ENCODE measurements around the gene CHPF.

The CHPF gene

DNA sequence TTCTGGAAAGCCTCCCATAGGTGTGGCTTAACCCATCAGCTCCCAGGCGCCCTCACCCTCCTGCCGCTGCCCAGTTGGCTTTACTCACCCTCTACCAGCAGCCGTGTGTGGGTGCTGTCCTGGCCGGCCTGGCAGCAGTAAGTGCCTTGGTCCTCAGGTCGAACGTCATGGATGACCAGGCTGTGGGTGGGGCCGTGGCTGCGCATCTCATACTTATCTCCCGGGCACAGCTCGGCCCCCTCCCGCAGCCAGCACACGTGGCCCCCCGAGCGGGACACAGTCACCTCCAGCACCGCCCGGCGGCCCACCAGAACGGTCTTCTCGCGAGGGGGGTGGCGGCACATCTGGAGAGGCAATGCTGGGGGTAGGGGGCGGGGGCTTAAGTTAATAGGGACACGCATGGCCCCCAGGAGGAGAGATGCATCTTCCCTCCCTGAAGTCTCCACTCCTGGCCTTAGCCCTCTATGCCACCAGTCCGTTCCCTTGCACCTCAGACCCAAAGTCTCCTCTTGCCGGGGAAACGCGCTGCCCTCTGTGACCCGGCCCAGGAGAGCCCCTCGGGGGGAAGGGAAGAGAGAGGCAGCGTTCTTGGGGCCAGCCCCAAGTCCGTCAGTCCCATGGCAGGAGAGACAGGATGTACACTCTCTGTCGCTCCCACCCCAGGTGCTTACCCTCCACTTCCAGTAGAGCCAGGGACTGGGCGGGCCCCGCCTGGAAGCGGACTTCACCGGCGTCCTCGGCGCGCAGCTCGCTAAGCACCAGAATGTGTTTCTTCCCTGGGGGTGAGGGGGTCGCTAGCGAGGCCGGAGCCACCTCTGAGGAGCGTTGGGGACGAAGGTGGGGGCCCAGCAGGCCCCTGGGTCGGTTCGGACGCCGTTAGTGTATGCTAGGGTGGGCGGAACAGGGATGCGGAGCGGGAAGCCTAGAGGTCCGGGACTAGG lies 8.1 kb upstream of the CHPF start:
- TF ChIP-seq, protein P1, sequence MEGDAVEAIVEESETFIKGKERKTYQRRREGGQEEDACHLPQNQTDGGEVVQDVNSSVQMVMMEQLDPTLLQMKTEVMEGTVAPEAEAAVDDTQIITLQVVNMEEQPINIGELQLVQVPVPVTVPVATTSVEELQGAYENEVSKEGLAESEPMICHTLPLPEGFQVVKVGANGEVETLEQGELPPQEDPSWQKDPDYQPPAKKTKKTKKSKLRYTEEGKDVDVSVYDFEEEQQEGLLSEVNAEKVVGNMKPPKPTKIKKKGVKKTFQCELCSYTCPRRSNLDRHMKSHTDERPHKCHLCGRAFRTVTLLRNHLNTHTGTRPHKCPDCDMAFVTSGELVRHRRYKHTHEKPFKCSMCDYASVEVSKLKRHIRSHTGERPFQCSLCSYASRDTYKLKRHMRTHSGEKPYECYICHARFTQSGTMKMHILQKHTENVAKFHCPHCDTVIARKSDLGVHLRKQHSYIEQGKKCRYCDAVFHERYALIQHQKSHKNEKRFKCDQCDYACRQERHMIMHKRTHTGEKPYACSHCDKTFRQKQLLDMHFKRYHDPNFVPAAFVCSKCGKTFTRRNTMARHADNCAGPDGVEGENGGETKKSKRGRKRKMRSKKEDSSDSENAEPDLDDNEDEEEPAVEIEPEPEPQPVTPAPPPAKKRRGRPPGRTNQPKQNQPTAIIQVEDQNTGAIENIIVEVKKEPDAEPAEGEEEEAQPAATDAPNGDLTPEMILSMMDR (IDR thresholded peaks at IDR 0.05; ENCODE audit: low read depth, low read length), result no peak
- peak; percentile 5 to 60 for DNase-seq (ENCODE audit: low read depth in 2 of 2)
- H3K4me3 ChIP-seq (replicated peaks in 1 of 2; ENCODE audit: low read depth in 2 of 2, low read length in 2 of 2), result peak overlapping the region; percentile 57 to 69

DNA sequence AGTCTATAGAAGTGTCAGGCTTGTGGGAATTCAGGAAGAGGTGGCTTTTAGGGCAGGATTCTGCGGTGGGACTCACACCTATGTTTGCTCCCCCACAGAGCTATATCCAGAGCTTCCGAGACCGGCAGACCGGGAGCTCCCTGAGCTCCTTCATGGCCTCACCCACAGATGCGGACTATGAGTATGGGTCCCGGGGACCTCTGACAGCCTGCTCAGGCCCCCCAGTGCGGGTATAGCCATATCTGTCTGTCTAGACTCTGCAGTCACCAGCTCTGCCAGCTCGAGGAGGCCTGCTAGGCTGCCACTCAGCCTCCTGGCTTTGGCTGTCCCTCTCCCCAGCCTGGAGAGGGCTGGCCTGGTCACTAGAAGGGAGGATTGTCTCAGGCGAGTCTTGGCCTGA lies 6.0 kb upstream of the CHPF start:
- DNase-seq (ENCODE audit: low read depth in 2 of 2), result no peak
- no peak overlapping the region for H3K4me3 ChIP-seq (replicated peaks in 1 of 2; ENCODE audit: low read depth in 2 of 2, low read length in 2 of 2)
- TF ChIP-seq, protein P1 (IDR thresholded peaks at IDR 0.05; ENCODE audit: low read depth, low read length), result no peak

DNA sequence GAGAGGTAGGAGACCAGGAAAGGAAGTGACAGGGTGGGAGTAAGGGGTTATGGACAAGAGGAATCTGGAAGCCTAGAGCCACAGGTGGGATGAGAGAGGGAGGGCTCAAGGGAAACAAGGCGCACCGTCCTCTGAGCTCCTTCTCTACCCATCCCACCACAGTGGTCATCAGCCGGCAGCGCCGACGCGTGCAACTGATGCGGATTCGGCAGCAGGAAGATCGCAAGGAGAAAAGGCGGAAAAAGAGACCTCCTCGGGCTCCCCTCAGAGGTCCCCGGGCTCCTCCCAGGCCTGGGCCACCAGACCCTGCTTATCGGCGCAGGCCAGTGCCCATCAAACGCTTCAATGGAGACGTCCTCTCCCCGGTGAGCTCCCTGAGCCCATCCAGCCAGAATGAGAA lies 5.4 kb upstream of the CHPF start:
- TF ChIP-seq, protein P1 (IDR thresholded peaks at IDR 0.05; ENCODE audit: low read depth, low read length), result no peak
- no peak overlapping the region for H3K4me3 ChIP-seq (replicated peaks in 1 of 2; ENCODE audit: low read depth in 2 of 2, low read length in 2 of 2)
- no peak for DNase-seq (ENCODE audit: low read depth in 2 of 2)

DNA sequence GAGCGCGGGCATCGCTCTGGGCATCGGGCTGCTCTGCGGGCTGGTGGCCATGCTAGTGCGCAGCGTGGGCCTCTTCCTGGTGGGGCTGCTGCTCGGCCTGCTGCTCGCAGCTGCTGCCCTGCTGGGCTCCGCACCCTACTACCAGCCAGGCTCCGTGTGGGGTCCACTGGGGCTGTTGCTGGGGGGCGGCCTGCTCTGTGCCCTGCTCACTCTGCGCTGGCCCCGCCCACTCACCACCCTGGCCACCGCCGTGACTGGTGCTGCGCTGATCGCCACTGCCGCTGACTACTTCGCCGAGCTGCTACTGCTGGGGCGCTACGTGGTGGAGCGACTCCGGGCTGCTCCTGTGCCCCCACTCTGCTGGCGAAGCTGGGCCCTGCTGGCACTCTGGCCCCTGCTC lies 4.0 kb upstream of the CHPF start:
- no peak for DNase-seq (ENCODE audit: low read depth in 2 of 2)
- no peak overlapping the region for H3K4me3 ChIP-seq (replicated peaks in 1 of 2; ENCODE audit: low read depth in 2 of 2, low read length in 2 of 2)
- TF ChIP-seq, protein P1 (IDR thresholded peaks at IDR 0.05; ENCODE audit: low read depth, low read length), result no peak

DNA sequence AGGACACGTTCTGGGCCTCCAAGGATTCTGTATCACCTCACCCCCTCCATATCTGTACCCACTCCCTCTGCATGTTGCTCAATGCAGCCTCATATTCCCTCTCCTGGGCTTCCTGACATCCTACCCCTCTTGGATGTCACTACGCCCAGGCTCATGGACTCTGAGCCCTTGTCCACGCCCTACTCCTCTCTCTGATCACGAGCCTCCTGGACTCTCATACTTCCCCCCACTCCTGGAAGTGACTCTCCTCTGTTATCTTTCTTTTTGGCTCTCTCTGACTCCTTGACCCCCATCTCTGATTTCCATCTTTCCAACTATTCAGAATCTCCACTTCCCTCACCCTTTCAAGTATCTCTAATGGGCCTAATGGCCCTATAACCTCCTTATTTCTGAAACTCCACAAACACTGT lies 2.3 kb upstream of the CHPF start:
- H3K4me3 ChIP-seq (replicated peaks in 1 of 2; ENCODE audit: low read depth in 2 of 2, low read length in 2 of 2), result no peak overlapping the region
- TF ChIP-seq, protein P1 (IDR thresholded peaks at IDR 0.05; ENCODE audit: low read depth, low read length), result no peak
- no peak for DNase-seq (ENCODE audit: low read depth in 2 of 2)

DNA sequence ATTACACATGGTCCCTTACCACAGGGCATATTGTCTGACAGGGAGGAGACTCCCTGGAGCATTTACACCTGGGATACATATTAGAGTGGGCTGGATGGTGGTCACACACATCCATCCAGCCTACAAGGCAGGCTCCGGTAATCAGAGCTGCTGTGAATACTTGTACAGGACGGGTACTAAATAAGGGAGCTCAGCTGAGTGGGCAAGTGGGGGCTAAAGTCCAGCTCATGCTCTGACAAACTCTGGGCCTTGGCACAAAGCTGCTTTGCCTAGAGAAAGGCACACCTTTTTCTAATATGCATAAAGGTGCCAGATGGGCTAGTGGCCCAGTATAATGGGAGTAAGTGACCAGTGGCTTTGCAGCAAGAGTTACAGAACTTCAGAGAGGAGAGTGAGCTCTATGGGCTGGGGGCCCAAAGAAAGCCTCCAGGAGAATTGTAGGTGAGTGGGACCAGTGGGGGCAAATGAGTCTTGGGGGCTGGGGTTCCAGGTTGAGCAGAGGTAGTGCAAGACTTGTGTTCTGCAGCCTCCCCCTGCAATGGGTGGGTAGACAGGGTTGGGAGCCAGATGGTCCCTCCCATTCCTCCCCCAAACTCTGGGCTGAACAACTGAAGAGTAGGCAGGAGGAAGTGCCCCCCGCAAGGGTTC lies 1.8 kb upstream of the CHPF start:
- no peak for DNase-seq (ENCODE audit: low read depth in 2 of 2)
- TF ChIP-seq, protein P1 (IDR thresholded peaks at IDR 0.05; ENCODE audit: low read depth, low read length), result no peak
- H3K4me3 ChIP-seq (replicated peaks in 1 of 2; ENCODE audit: low read depth in 2 of 2, low read length in 2 of 2), result no peak overlapping the region
